ENCODE data around the gene GOLGA1.

The GOLGA1 gene

DNA sequence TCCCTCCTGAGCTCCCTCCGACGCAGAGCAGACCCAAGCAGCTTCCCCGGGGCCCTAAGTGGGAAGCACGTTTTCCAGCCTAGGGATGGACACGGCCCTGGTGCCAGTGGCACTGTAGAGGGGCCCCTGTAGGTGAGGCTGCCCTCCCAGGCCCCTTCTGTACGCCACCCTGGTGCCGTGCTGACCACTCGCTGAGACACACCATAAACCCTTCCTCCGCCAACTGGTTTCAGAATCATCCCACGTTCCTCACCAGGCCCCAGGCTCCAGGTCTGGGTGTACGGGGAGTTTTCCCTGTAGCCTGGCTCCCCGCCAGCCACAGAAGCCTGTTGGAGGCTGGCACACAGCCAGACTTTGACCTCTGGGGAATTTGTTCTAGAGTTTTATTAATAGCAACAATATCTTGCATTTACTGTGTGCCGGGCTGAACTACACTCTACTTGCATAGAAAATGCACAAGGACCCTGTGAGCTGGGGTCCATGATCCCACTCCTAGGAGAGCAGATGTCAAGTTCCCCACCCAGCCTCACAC, 105.8 kb downstream of the GOLGA1 start:
- ATAC-seq (replicated peaks), result no peak
- Mint-ChIP-seq H3K4me3 (no peak overlapping the region), H3K4me1 (peaks cover 2 to 8% of the 10 kb centered on the region in 2 donors), H3K9me3 (no peaks in the 10 kb centered on the region), H3K27ac (no peak overlapping the region), H3K36me3 (no peaks in the 10 kb centered on the region), H3K27me3 (peaks cover 16 to 24% of the 10 kb centered on the region in 2 donors)
- DNase-seq, result no peak

DNA sequence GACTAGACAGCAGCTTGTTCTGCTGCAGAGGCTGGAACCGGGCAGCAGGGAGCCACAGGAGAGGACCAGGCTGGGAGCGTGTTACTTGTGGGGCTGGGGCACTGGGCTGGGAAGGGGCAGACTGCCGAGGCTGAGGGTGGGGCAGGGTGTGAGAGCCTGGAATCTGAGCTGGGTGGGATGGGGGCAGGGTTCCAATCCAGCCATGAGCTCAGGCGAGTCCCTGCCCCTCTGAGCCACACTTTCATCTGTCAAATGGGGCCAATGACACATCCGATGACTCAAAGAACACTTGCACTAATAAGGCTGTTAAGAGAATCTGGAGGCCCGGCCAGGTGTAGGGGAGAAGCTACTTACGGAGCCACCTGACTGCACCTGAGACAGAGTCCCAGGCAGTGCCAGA, 106.3 kb downstream of the GOLGA1 start:
- no peaks in the 10 kb centered on the region for H3K36me3 Mint-ChIP-seq
- peaks cover 16 to 23% of the 10 kb centered on the region in 2 donors for H3K27me3 Mint-ChIP-seq
- no peak overlapping the region for H3K4me3 Mint-ChIP-seq
- no peaks in the 10 kb centered on the region for H3K9me3 Mint-ChIP-seq
- no peak for ATAC-seq (replicated peaks)
- no peak for DNase-seq
- peaks cover 2 to 8% of the 10 kb centered on the region in 2 donors for H3K4me1 Mint-ChIP-seq
- H3K27ac Mint-ChIP-seq, result no peak overlapping the region

DNA sequence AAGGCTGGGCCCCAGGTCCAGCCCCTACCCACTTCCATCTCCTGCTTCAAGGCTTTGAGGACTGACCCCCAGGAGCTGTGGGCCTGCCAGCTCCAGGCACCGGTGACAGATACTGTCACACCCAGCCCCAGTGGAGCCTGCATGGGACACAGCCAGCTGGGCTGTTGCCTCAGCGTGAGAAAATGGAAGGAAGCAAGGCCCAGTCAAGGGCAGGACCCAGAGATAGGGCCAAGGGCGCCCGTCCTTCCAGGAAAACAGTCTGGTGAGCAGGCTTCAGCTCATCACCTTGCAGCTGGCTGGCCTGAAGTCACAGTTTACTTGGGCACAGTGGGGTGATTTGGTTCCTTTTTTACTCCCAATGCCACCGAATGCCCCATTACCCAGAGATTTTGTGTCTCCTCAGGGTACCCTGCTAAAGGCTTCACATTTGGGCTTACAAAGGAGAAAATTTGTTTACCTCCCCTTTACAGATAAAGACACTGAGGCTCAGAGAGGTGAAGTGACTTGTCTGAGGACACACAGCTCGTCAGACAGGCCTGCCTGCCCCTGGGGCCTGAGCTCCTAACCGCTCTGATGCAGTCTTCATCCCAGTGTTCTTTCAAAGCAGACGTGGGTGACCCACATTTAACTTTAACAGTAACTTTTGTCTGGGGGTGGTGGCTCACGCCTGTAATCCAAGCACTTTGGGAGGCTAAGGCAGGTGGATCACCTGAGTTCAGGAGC, 109.1 kb downstream of the GOLGA1 start:
- Mint-ChIP-seq H3K36me3 (no peaks in the 10 kb centered on the region), H3K27ac (no peak overlapping the region), H3K4me3 (no peak overlapping the region), H3K4me1 (peaks cover 0 to 8% of the 10 kb centered on the region in 2 donors), H3K9me3 (no peaks in the 10 kb centered on the region), H3K27me3 (peaks cover 5 to 7% of the 10 kb centered on the region in 2 donors)
- DNase-seq (no peak), ATAC-seq (replicated peaks) (no peak)

DNA sequence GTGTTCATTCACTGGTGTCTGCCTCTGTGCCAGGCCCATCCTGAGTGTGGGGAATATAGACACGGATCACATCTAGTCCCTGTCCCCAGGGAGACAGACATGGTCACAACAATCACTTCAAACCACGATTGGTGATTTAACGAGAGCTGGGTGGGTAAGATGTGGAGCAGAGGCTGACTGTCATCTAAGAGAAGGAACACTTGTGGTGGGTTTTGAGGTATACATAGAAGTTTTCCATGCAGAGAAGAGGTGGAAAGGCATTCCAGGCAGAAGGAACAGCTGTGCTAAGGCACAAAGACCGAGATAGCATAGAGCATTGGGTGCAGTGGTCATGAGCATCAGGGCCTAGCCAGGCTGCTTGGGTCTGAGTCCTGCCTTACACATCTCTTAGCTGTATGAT, 110.3 kb downstream of the GOLGA1 start:
- Mint-ChIP-seq H3K36me3 (no peaks in the 10 kb centered on the region), H3K27ac (no peak overlapping the region), H3K4me1 (peaks cover 0 to 8% of the 10 kb centered on the region in 2 donors), H3K4me3 (no peak overlapping the region), H3K27me3 (peaks cover 0 to 7% of the 10 kb centered on the region in 2 donors), H3K9me3 (peaks cover 0 to 3% of the 10 kb centered on the region in 2 donors)
- ATAC-seq (replicated peaks) (no peak), DNase-seq (no peak)

DNA sequence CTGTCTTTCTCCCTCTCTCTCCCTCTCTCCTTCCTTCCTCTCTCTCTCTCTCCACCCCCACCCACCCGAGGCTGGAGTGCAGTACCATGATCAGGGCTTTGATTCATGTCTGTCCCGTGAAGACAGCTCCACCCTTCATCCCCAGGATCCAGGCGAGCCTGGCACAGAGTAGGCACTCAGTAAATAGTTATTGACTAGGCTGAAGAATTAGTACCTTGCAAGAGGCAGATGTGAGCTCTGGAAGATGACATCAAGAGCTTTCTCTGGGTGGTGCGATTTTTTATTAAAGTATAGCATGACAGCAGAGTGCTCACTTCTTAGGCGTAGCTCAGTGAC, 111.6 kb downstream of the GOLGA1 start:
- Mint-ChIP-seq H3K4me1 (peaks cover 3 to 6% of the 10 kb centered on the region in 2 donors), H3K36me3 (no peaks in the 10 kb centered on the region), H3K4me3 (no peak overlapping the region), H3K9me3 (peaks cover 0 to 3% of the 10 kb centered on the region in 2 donors), H3K27me3 (no peaks in the 10 kb centered on the region), H3K27ac (no peak overlapping the region)
- DNase-seq (no peak), ATAC-seq (replicated peaks) (no peak)

DNA sequence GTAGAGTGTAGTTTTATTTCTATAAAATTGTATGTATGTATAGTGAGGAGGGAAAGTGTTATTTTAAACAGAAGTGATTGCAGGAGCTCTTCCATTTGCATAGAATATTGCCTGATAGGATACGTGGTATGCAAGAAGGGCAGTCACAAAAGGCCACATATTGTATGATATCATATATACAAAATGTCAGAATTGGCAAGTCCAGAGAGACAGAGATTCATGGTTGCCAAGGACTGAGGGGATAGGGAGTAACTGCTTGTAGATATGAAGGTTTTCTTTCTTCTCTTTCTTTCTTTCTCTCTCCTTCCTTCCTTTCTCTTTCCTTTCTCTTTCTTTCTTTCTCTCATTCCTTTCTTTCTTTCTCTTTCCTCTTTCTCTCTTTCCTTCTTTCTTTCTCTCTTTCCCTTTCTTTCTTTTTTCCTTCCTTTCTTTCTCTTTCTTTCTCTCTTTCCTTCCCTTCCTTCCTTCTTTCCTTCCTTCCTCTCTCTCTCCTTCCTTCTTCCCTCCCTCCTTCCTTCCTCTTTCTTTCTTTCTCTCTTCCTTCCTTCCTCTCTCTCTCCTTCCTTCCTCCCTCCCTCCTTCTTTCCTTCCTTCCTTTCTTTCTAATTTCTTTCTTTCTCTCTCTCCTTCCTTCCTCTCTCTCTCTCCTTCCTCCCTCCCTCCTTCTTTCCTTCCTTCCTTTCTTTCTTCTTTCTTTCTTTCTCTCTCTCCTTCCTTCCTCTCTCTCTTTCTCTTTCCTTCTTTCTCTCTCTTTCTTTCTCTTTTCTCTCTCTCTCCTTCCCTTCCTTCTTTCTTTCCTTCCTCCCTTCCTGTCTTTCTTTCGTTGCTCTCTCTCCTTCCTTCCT, 112.2 kb downstream of the GOLGA1 start:
- no peak overlapping the region for H3K4me3 Mint-ChIP-seq
- no peak for ATAC-seq (replicated peaks)
- DNase-seq, result no peak
- no peak overlapping the region for H3K27ac Mint-ChIP-seq
- no peaks in the 10 kb centered on the region for H3K36me3 Mint-ChIP-seq
- H3K4me1 Mint-ChIP-seq, result peaks cover 4 to 12% of the 10 kb centered on the region in 2 donors
- H3K9me3 Mint-ChIP-seq, result peaks cover 0 to 3% of the 10 kb centered on the region in 2 donors
- H3K27me3 Mint-ChIP-seq, result no peaks in the 10 kb centered on the region
